HepG2 (cell line): ENCODE data around the gene CBLC. TPM values are rescaled to one million over a fixed set of nuclear protein-coding genes. Genes with fewer than 3 reads are reported as not detected.
A peak's percentile ranks its signal among the peaks of the same experiment; 100 is the strongest.

ENCODE experiments used
- ADNP ChIP-seq: sonication (generic); formaldehyde crosslinking; IDR thresholded peaks from 2 replicates; pipeline ENCODE4 v1.4.0; 2020; ENCODE audit warnings: missing genetic modification reagents
- ATRX ChIP-seq: sonication (generic); formaldehyde crosslinking; IDR thresholded peaks from 2 replicates; pipeline ENCODE4 v1.4.0; 2020; ENCODE audit warnings: missing genetic modification reagents, borderline replicate concordance
- BCL6 ChIP-seq: IDR thresholded peaks from 2 replicates; pipeline ENCODE4 v1.6.1; 2016; ENCODE audit warnings: missing genetic modification reagents, missing compliant biosample characterization
- DMAP1 ChIP-seq: IDR thresholded peaks from 2 replicates; pipeline ENCODE4 v1.6.1; 2016
- FOXP1 ChIP-seq, 2 experiments: fragments of 450-650 bp in 1 of 2; IDR thresholded peaks; 2 replicates each; pipeline ENCODE4 v1.6.1; 2017 to 2018; ENCODE audit warnings: antibody characterized with exemption in 1 of 2
- GATAD2A ChIP-seq: IDR thresholded peaks from 2 replicates; pipeline ENCODE4 v1.6.1; 2016
- HDAC2 ChIP-seq: sonication (generic); formaldehyde crosslinking; IDR thresholded peaks from 2 replicates; pipeline ENCODE4 v1.4.0; 2020; ENCODE audit warnings: missing genetic modification reagents
- MIER2 ChIP-seq: IDR thresholded peaks from 2 replicates; pipeline ENCODE4 v1.6.1; 2016; ENCODE audit warnings: missing biosample characterization, missing genetic modification reagents
- MYNN ChIP-seq: sonication (generic); formaldehyde crosslinking; IDR thresholded peaks from 2 replicates; pipeline ENCODE4 v1.4.0; 2020; ENCODE audit warnings: mild to moderate bottlenecking, low read depth, missing genetic modification reagents
- NFKB2 ChIP-seq: sonication (generic); formaldehyde crosslinking; IDR thresholded peaks from 2 replicates; pipeline ENCODE4 v1.4.0; 2020; ENCODE audit warnings: missing genetic modification reagents, borderline replicate concordance
- RBAK ChIP-seq: sonication (generic); formaldehyde crosslinking; IDR thresholded peaks from 2 replicates; pipeline ENCODE4 v1.5.1; 2020; ENCODE audit warnings: mild to moderate bottlenecking, missing genetic modification reagents
- RERE ChIP-seq: IDR thresholded peaks from 2 replicates; pipeline ENCODE4 v1.6.1; 2016; ENCODE audit warnings: low read depth, missing genetic modification reagents, missing compliant biosample characterization
- TBX2 ChIP-seq: sonication (generic); formaldehyde crosslinking; IDR thresholded peaks from 2 replicates; pipeline ENCODE4 v1.5.0; 2020; ENCODE audit warnings: missing genetic modification reagents, mild to moderate bottlenecking, borderline replicate concordance
- TBX3 ChIP-seq: fragments of 450-650 bp; IDR thresholded peaks from 2 replicates; pipeline ENCODE4 v1.6.1; 2017; ENCODE audit warnings: antibody characterized with exemption, mild to moderate bottlenecking, inconsistent platforms, borderline replicate concordance
- ZNF142 ChIP-seq: sonication (generic); formaldehyde crosslinking; IDR thresholded peaks from 2 replicates; pipeline ENCODE4 v1.4.0; 2020; ENCODE audit warnings: missing genetic modification reagents
- ZNF17 ChIP-seq: sonication (generic); formaldehyde crosslinking; IDR thresholded peaks from 2 replicates; pipeline ENCODE4 v1.5.0; 2020; ENCODE audit warnings: mild to moderate bottlenecking, missing genetic modification reagents
- ZNF496 ChIP-seq: sonication (generic); formaldehyde crosslinking; IDR thresholded peaks from 2 replicates; pipeline ENCODE4 v1.8.1; 2023; ENCODE audit warnings: mild to moderate bottlenecking, moderate library complexity, missing genetic modification reagents; ENCODE audit not compliant: insufficient replicate concordance
- ZNF580 ChIP-seq: IDR thresholded peaks from 2 replicates; pipeline ENCODE4 v1.6.1; 2016; ENCODE audit warnings: low read depth, borderline replicate concordance
- ZNF776 ChIP-seq: sonication (generic); formaldehyde crosslinking; IDR thresholded peaks from 2 replicates; pipeline ENCODE4 v1.4.0; 2020; ENCODE audit warnings: mild to moderate bottlenecking, missing genetic modification reagents
- polyA plus RNA-seq, 8 experiments: library from polyadenylated mRNA; depleted of rRNA in 3 of 8; stranded (reverse) in 7 of 8; unstranded in 1 of 8; fragments of >200 nt; fragmentation: Illumina TruSeq in 4 of 8; extraction: Trizol in 4 of 8; gene quantifications; 2 replicates each; pipeline versions ENCODE4 v1.2.1 to v1.2.3, GENCODE V29; 2011 to 2016; ENCODE audit warnings: low read depth in 4 of 8, missing spikeins in 1 of 8, mixed read lengths in 1 of 8; ENCODE audit not compliant: insufficient read depth in 1 of 8
- total RNA-seq, 5 experiments: library from RNA; depleted of rRNA; stranded (reverse); fragments of >200 nt; fragmentation: Illumina TruSeq; extraction: Trizol; gene quantifications; 2 replicates each; pipeline ENCODE4 v1.2.3, GENCODE V29; 2016; ENCODE audit warnings: low read depth in 1 of 5

Gene CBLC
- total and polyA plus RNA-seq, 2 of the 13 experiments (the other 11 are each of a cell fraction or from before 2014, with no cell fraction given): 1.8 to 2.6 TPM

GRCh38 chr19:44807652-44808462 lies 30.2 kb downstream of the CBLC start (continued):
- TF ChIP-seq FOXP1 (IDR thresholded peaks at IDR 0.05): no peak
- no peak for TF ChIP-seq FOXP1 (CRISPR knock-in tag; IDR thresholded peaks at IDR 0.05)
- no peak for TF ChIP-seq DMAP1 (CRISPR knock-in tag)
- TF ChIP-seq TBX3: no peak
- TF ChIP-seq ATRX (CRISPR knock-in tag): no peak
- TF ChIP-seq ADNP (CRISPR knock-in tag): no peak
- no peak for TF ChIP-seq ZNF496 (CRISPR knock-in tag)
- no peak for TF ChIP-seq RERE (CRISPR knock-in tag)
- peak; percentile 48; the same call in 1 of the 2 replicates for TF ChIP-seq TBX2 (CRISPR knock-in tag)
- no peak for TF ChIP-seq ZNF17 (CRISPR knock-in tag)
- no peak for TF ChIP-seq MYNN (CRISPR knock-in tag)
- TF ChIP-seq ZNF142: no peak
- 0 out of 2 replicates have a peak, but pooled peaks have one; percentile 16 for TF ChIP-seq MIER2 (CRISPR knock-in tag)
- no peak for TF ChIP-seq RBAK
- TF ChIP-seq ZNF580 (CRISPR knock-in tag): peak; percentile 75; the same call in 1 of the 2 replicates
- no peak for TF ChIP-seq NFKB2 (CRISPR knock-in tag)
- TF ChIP-seq ZNF776 (CRISPR knock-in tag): no peak
- TF ChIP-seq HDAC2 (CRISPR knock-in tag): peak; percentile 77; the same call in 1 of the 2 replicates
- no peak; the same call in 1 of the 2 replicates for TF ChIP-seq BCL6
- peak; percentile 28; the same call in 1 of the 2 replicates for TF ChIP-seq GATAD2A (CRISPR knock-in tag)
